ENCODE data around the gene PPP2R5C. TPM values are rescaled to one million over a fixed set of nuclear protein-coding genes. Genes with fewer than 3 reads are reported as not detected.

PPP2R5C gene
- polyA plus RNA-seq, 3 donors: 61.9 to 72.5 (median 64.0) TPM

DNA sequence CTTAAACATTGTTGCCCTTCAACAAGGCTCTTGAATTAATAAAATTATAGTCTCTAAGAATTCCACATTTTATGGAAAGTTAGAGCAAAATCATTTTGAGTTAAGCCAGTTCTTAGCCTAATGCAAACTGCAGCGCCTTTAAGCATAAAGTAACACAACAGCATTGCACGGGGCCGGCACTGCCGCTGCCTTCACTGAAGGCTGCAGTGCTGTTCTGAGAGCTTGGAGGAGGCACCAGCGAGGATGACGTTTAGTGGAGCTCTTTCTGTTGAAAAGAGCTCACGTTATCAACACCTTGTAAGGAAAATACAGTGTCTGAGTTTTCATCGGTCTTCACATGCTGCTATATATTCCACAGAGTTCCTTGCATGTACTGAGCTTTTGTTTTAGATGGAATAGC, 164.6 kb downstream of the PPP2R5C start:
- no peak overlapping the region for H2AFZ ChIP-seq (ENCODE audit: insufficient read depth, low read depth, low read length, poor library complexity, severe bottlenecking)
- H3K27ac Mint-ChIP-seq: peak overlapping the region in 2 of 7 donors; percentile 30 to 33
- DNase-seq: no peak
- no peaks in the 10 kb centered on the region for H3K4me1 ChIP-seq (ENCODE audit: control insufficient read depth in 1 of 2, insufficient read depth in 2 of 2, low read length in 2 of 2)
- H3K9ac ChIP-seq (ENCODE audit: insufficient read depth, low read length, poor library complexity, severe bottlenecking): no peak overlapping the region
- H3K27me3 ChIP-seq (ENCODE audit: control insufficient read depth in 2 of 2, insufficient read depth in 2 of 2, low read length in 2 of 2): no peaks in the 10 kb centered on the region
- peaks cover 0 to 3% (median 0%) of the 10 kb centered on the region in 7 donors for H3K9me3 Mint-ChIP-seq
- peaks cover 26 to 60% of the 10 kb centered on the region in 2 donors for H3K36me3 ChIP-seq (replicated peaks in 1 of 2; ENCODE audit: control insufficient read depth in 1 of 2, insufficient read depth in 2 of 2, low read length in 2 of 2)
- peaks cover 40 to 52% of the 10 kb centered on the region in 2 donors for H3K36me3 Mint-ChIP-seq
- H3K4me3 ChIP-seq (replicated peaks in 1 of 3; ENCODE audit: low read depth in 2 of 3, low read length in 3 of 3): no peak overlapping the region
- peaks cover 0 to 3% (median 0%) of the 10 kb centered on the region in 3 donors for H3K27me3 Mint-ChIP-seq (ENCODE audit: low read depth in 3 of 3)
- no peaks in the 10 kb centered on the region for H3K79me2 ChIP-seq (ENCODE audit: insufficient read depth, low read length)
- no peaks in the 10 kb centered on the region for H3K9me3 ChIP-seq (replicated peaks in 1 of 2; ENCODE audit: control insufficient read depth in 1 of 2, insufficient read depth in 1 of 2, low read length in 2 of 2)
- H3K4me2 ChIP-seq (replicated peaks; ENCODE audit: extremely low read depth, low read length, poor library complexity, severe bottlenecking): no peak overlapping the region
- TF ChIP-seq, protein P1, sequence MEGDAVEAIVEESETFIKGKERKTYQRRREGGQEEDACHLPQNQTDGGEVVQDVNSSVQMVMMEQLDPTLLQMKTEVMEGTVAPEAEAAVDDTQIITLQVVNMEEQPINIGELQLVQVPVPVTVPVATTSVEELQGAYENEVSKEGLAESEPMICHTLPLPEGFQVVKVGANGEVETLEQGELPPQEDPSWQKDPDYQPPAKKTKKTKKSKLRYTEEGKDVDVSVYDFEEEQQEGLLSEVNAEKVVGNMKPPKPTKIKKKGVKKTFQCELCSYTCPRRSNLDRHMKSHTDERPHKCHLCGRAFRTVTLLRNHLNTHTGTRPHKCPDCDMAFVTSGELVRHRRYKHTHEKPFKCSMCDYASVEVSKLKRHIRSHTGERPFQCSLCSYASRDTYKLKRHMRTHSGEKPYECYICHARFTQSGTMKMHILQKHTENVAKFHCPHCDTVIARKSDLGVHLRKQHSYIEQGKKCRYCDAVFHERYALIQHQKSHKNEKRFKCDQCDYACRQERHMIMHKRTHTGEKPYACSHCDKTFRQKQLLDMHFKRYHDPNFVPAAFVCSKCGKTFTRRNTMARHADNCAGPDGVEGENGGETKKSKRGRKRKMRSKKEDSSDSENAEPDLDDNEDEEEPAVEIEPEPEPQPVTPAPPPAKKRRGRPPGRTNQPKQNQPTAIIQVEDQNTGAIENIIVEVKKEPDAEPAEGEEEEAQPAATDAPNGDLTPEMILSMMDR (IDR thresholded peaks at IDR 0.05): no peak
- no peak overlapping the region for H3K4me3 Mint-ChIP-seq
- H4K20me1 ChIP-seq (ENCODE audit: insufficient read depth, low read length): no peaks in the 10 kb centered on the region
- WGBS (ENCODE audit: insufficient coverage): 97% methylated on average over 6 of the region's 8 CpGs
- H3K27ac ChIP-seq (ENCODE audit: low read depth in 1 of 2, low read length in 2 of 2): no peak overlapping the region
- peaks cover 9% of the 10 kb centered on the region for H3K4me1 Mint-ChIP-seq
- intact Hi-C loops (cut with micrococcal nuclease): no loop called here

DNA sequence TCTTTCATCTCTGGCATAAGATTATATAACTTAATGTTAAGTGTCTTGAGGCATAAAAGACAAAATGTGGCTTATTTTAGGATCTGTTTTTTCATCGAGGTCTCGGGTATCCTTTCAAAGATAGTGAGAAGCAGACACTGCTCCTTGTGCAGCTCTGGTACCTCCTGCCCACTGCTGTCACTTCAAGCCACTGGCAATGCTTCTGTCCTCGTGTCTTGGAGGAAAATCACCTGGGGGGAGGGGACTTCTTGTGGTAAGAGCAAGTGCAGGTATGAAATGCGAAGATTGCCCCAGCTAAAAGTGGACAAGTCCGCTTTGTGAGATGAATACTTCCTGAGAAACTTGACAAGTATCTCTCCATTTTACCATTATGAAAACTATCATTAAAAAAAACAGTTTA, 165.1 kb downstream of the PPP2R5C start:
- H4K20me1 ChIP-seq (ENCODE audit: insufficient read depth, low read length): no peaks in the 10 kb centered on the region
- H3K27ac ChIP-seq (ENCODE audit: low read depth in 1 of 2, low read length in 2 of 2): no peak overlapping the region
- WGBS (ENCODE audit: insufficient coverage): no CpG with 5 or more reads among the region's 5 CpGs
- H3K36me3 Mint-ChIP-seq: peaks cover 34 to 47% of the 10 kb centered on the region in 2 donors
- H3K9me3 ChIP-seq (replicated peaks in 1 of 2; ENCODE audit: control insufficient read depth in 1 of 2, insufficient read depth in 1 of 2, low read length in 2 of 2): no peaks in the 10 kb centered on the region
- no peak for DNase-seq
- no peak overlapping the region for H2AFZ ChIP-seq (ENCODE audit: insufficient read depth, low read depth, low read length, poor library complexity, severe bottlenecking)
- H3K27me3 Mint-ChIP-seq (ENCODE audit: low read depth in 3 of 3): peaks cover 0 to 3% (median 0%) of the 10 kb centered on the region in 3 donors
- no peak overlapping the region for H3K9ac ChIP-seq (ENCODE audit: insufficient read depth, low read length, poor library complexity, severe bottlenecking)
- H3K27me3 ChIP-seq (ENCODE audit: control insufficient read depth in 2 of 2, insufficient read depth in 2 of 2, low read length in 2 of 2): no peaks in the 10 kb centered on the region
- peaks cover 9% of the 10 kb centered on the region for H3K4me1 Mint-ChIP-seq
- peaks cover 0 to 3% (median 0%) of the 10 kb centered on the region in 7 donors for H3K9me3 Mint-ChIP-seq
- H3K4me1 ChIP-seq (ENCODE audit: control insufficient read depth in 1 of 2, insufficient read depth in 2 of 2, low read length in 2 of 2): no peaks in the 10 kb centered on the region
- H3K4me3 ChIP-seq (replicated peaks in 1 of 3; ENCODE audit: low read depth in 2 of 3, low read length in 3 of 3): no peak overlapping the region
- H3K4me2 ChIP-seq (replicated peaks; ENCODE audit: extremely low read depth, low read length, poor library complexity, severe bottlenecking): no peak overlapping the region
- intact Hi-C loops (cut with micrococcal nuclease): no loop called here
- H3K79me2 ChIP-seq (ENCODE audit: insufficient read depth, low read length): no peaks in the 10 kb centered on the region
- peak overlapping the region in 5 of 7 donors; percentile 22 to 84 (median 33) for H3K27ac Mint-ChIP-seq
- TF ChIP-seq, protein P1 (IDR thresholded peaks at IDR 0.05): no peak
- H3K36me3 ChIP-seq (replicated peaks in 1 of 2; ENCODE audit: control insufficient read depth in 1 of 2, insufficient read depth in 2 of 2, low read length in 2 of 2): peaks cover 25 to 55% of the 10 kb centered on the region in 2 donors
- H3K4me3 Mint-ChIP-seq: no peak overlapping the region

All from CD14-positive monocyte (primary cell).